Trophoblast cell (in vitro differentiated cells and primary cell): ENCODE results near the gene ITGB6.
"Not testable (repeated sequence)": the region's sequence is repeated elsewhere in the genome, so short reads cannot be mapped to it uniquely, and the experiment has no call there.

Experiments used
- DNase-seq, 2 donors: peaks; one replicate each; pipeline ENCODE4 v3.0.0-alpha.2; 2016
- H2AFZ ChIP-seq: 2 replicates; pipeline ENCODE4 v1.6.1; 2013; ENCODE audit warnings: low read length, moderate library complexity, mild to moderate bottlenecking; ENCODE audit not compliant: insufficient read depth, poor library complexity
- H2AK5ac ChIP-seq: 2 replicates; pipeline ENCODE4 v1.6.1; 2013; ENCODE audit warnings: mild to moderate bottlenecking, low read length
- H2BK120ac ChIP-seq: 2 replicates; pipeline ENCODE4 v1.6.1; 2013; ENCODE audit warnings: low read length, mild to moderate bottlenecking, moderate library complexity; ENCODE audit not compliant: insufficient read depth, poor library complexity
- H2BK12ac ChIP-seq: 2 replicates; pipeline ENCODE4 v1.6.1; 2013; ENCODE audit warnings: mild to moderate bottlenecking, low read length, moderate library complexity
- H2BK5ac ChIP-seq: 2 replicates; pipeline ENCODE4 v1.6.1; 2013; ENCODE audit warnings: low read length, low read depth, moderate library complexity, mild to moderate bottlenecking; ENCODE audit not compliant: poor library complexity
- H3K14ac ChIP-seq: 2 replicates; pipeline ENCODE4 v1.6.1; 2013; ENCODE audit warnings: mild to moderate bottlenecking, low read length
- H3K18ac ChIP-seq: 2 replicates; pipeline ENCODE4 v1.6.1; 2013; ENCODE audit warnings: mild to moderate bottlenecking, low read length
- H3K23ac ChIP-seq: 2 replicates; pipeline ENCODE4 v1.6.1; 2013; ENCODE audit warnings: low read length
- H3K27ac ChIP-seq: 2 replicates; pipeline ENCODE4 v1.5.1; 2013; ENCODE audit warnings: low read depth, mild to moderate bottlenecking, inconsistent platforms, low read length, moderate library complexity
- H3K27me3 ChIP-seq: 2 replicates; pipeline ENCODE4 v1.6.1; 2013; ENCODE audit warnings: inconsistent platforms, mild to moderate bottlenecking, low read length, moderate library complexity; ENCODE audit not compliant: insufficient read depth
- H3K36me3 ChIP-seq, 2 experiments: 1 replicate in 1 of 2; 2 replicates in 1 of 2; pipeline ENCODE4 v1.6.1; 2013; ENCODE audit warnings: low read length in 2 of 2, mild to moderate bottlenecking in 2 of 2, moderate library complexity in 1 of 2; ENCODE audit not compliant: insufficient read depth in 2 of 2, control insufficient read depth in 1 of 2
- H3K4ac ChIP-seq: 2 replicates; pipeline ENCODE4 v1.6.1; 2013; ENCODE audit warnings: low read depth, mild to moderate bottlenecking, low read length, moderate library complexity
- H3K4me1 ChIP-seq, 2 experiments: 1 replicate in 1 of 2; 2 replicates in 1 of 2; pipeline ENCODE4 v1.6.1; 2013; ENCODE audit warnings: low read length in 2 of 2, mild to moderate bottlenecking in 2 of 2, moderate library complexity in 1 of 2; ENCODE audit not compliant: insufficient read depth in 2 of 2, control insufficient read depth in 1 of 2
- H3K4me2 ChIP-seq: 2 replicates; pipeline ENCODE4 v1.6.1; 2013; ENCODE audit warnings: inconsistent platforms, mild to moderate bottlenecking, low read length, moderate library complexity
- H3K4me3 ChIP-seq: 2 replicates; pipeline ENCODE4 v1.5.1; 2013; ENCODE audit warnings: mild to moderate bottlenecking, low read depth, low read length, inconsistent platforms
- H3K79me1 ChIP-seq: one replicate; pipeline ENCODE4 v1.6.1; 2013; ENCODE audit warnings: low read length
- H3K79me2 ChIP-seq: 2 replicates; pipeline ENCODE4 v1.6.1; 2013; ENCODE audit warnings: low read length, mild to moderate bottlenecking; ENCODE audit not compliant: control insufficient read depth, insufficient read depth, poor library complexity
- H3K9ac ChIP-seq: 2 replicates; pipeline ENCODE4 v1.6.1; 2013; ENCODE audit warnings: mild to moderate bottlenecking, low read length
- H3K9me3 ChIP-seq: 2 replicates; pipeline ENCODE4 v1.6.1; 2013; ENCODE audit warnings: low read depth, mild to moderate bottlenecking, control low read depth, inconsistent platforms, low read length; ENCODE audit not compliant: insufficient read depth
- H4K12ac ChIP-seq: 2 replicates; pipeline ENCODE4 v1.6.1; 2013; ENCODE audit warnings: low read depth, mild to moderate bottlenecking, low read length, moderate library complexity
- H4K8ac ChIP-seq: 2 replicates; pipeline ENCODE4 v1.6.1; 2013; ENCODE audit warnings: low read depth, mild to moderate bottlenecking, low read length, moderate library complexity
- H4K91ac ChIP-seq: one replicate; pipeline ENCODE4 v1.6.1; 2013; ENCODE audit warnings: low read depth, mild to moderate bottlenecking, low read length, moderate library complexity
- WGBS: extraction: QIAGEN DNeasy Blood & Tissue Kit; methylation state at CpG from one replicate; pipeline ENCODE4 v1.1.7; 2013; ENCODE audit warnings: missing lambda C conversion rate; ENCODE audit not compliant: insufficient read length, insufficient coverage; ENCODE audit errors: extremely low coverage; 5-methylcytosine and 5-hydroxymethylcytosine counted together

ITGB6 gene

GRCh38 chr2:160197587-160197986 lies 2.5 kb downstream of the ITGB6 start:
- WGBS, result no CpG with 5 or more reads among the region's 2 CpGs
- no peak overlapping the region for H2AFZ ChIP-seq

DNA sequence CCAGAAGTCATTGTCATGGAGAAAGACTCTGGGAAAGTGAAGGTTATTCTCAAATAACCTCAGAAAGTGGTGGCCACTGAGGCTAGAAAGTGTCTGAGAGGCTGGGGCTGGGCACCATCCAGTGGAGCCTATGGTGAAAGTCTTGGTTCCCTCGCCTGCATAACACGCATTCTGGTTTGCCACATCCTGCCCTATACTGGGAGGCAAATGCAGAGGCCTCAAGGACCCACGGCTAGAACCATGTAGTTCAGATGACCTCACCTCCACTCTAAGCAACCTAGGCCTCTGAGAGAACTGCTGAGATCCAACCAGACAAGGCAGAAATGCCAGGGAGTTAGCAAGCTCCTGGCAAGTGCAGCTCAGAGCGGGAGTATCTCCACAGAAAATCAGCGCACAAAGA lies 5.1 kb downstream of the ITGB6 start:
- Histone ChIP-seq H3K23ac (no peak overlapping the region), H3K4me3 (no peak overlapping the region), H3K4me1 (peaks cover 6 to 15% of the 10 kb centered on the region in 2 experiments), H3K79me1 (peaks cover 4% of the 10 kb centered on the region), H2AK5ac (no peak overlapping the region), H3K27me3 (no peaks in the 10 kb centered on the region), H3K18ac (no peak overlapping the region), H4K8ac (no peak overlapping the region), H3K9ac (no peak overlapping the region), H3K4me2 (no peak overlapping the region), H2AFZ (no peak overlapping the region), H3K36me3 (peaks cover 12 to 27% of the 10 kb centered on the region in 2 experiments), H2BK5ac (no peak overlapping the region), H3K27ac (no peak overlapping the region), H4K91ac (no peak overlapping the region), H4K12ac (no peak overlapping the region), H3K9me3 (no peaks in the 10 kb centered on the region), H3K14ac (no peak overlapping the region), H3K4ac (no peak overlapping the region), H2BK120ac (no peak overlapping the region), H2BK12ac (no peak overlapping the region), H3K79me2 (peaks cover 8% of the 10 kb centered on the region)
- DNase-seq, result no peak
- no CpG with 5 or more reads among the region's 5 CpGs for WGBS

More at GRCh38 chr2:160197587-160197986, 2.5 kb downstream of the ITGB6 start:
- Histone ChIP-seq H3K27me3 (no peaks in the 10 kb centered on the region), H3K27ac (no peak overlapping the region), H2BK12ac (no peak overlapping the region), H3K36me3 (peaks cover 12 to 22% of the 10 kb centered on the region in 2 experiments), H2BK5ac (no peak overlapping the region), H2BK120ac (no peak overlapping the region), H3K4me2 (peak overlapping the region; percentile 62), H3K23ac (no peak overlapping the region), H4K12ac (no peak overlapping the region), H3K79me2 (peaks cover 7% of the 10 kb centered on the region), H3K79me1 (peaks cover 4% of the 10 kb centered on the region), H4K91ac (peak overlapping the region; percentile 2), H2AK5ac (no peak overlapping the region), H3K18ac (no peak overlapping the region), H3K9me3 (no peaks in the 10 kb centered on the region), H3K14ac (no peak overlapping the region), H4K8ac (no peak overlapping the region), H3K4me1 (peaks cover 9 to 19% of the 10 kb centered on the region in 2 experiments), H3K4ac (no peak overlapping the region), H3K4me3 (no peak overlapping the region), H3K9ac (no peak overlapping the region)
- no peak for DNase-seq

DNA sequence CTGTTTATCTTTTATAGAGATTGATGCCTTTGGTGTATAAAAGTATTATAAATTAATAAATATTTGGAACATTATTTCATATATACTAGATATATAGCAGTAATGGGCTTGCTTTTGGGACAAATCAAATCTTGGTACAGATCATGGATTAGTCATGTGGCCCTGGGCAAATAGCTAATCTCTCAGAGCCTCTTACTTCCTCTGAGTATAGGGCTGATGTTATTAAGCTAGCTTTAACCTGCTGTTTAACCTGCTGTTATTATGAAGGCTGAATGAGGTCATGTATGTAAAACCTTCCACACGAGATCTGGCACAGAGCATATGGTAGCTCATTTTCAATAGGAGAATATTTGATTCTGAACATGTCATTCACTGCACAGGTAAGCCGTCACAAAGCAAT lies 5.7 kb downstream of the ITGB6 start:
- H3K27me3 ChIP-seq, result no peaks in the 10 kb centered on the region
- no peak overlapping the region for H4K12ac ChIP-seq
- no peak overlapping the region for H3K23ac ChIP-seq
- H3K79me1 ChIP-seq, result peaks cover 2% of the 10 kb centered on the region
- no peak overlapping the region for H3K4ac ChIP-seq
- H3K4me3 ChIP-seq, result no peak overlapping the region
- H3K18ac ChIP-seq, result no peak overlapping the region
- H3K9me3 ChIP-seq, result no peaks in the 10 kb centered on the region
- H3K27ac ChIP-seq, result no peak overlapping the region
- peak overlapping the region; percentile 6 for H3K4me2 ChIP-seq
- WGBS, result no CpG with 5 or more reads among the region's 2 CpGs
- no peak overlapping the region for H2AK5ac ChIP-seq
- no peak overlapping the region for H3K14ac ChIP-seq
- peak; percentile 42 to 53 for DNase-seq
- no peak overlapping the region for H4K8ac ChIP-seq
- H4K91ac ChIP-seq, result no peak overlapping the region
- H3K4me1 ChIP-seq, result peaks cover 6 to 15% of the 10 kb centered on the region in 2 experiments
- H3K9ac ChIP-seq, result no peak overlapping the region
- no peak overlapping the region for H2BK12ac ChIP-seq
- no peak overlapping the region for H2BK5ac ChIP-seq
- peaks cover 12 to 27% of the 10 kb centered on the region in 2 experiments for H3K36me3 ChIP-seq
- no peak overlapping the region for H2AFZ ChIP-seq
- peaks cover 8% of the 10 kb centered on the region for H3K79me2 ChIP-seq
- H2BK120ac ChIP-seq, result no peak overlapping the region

DNA sequence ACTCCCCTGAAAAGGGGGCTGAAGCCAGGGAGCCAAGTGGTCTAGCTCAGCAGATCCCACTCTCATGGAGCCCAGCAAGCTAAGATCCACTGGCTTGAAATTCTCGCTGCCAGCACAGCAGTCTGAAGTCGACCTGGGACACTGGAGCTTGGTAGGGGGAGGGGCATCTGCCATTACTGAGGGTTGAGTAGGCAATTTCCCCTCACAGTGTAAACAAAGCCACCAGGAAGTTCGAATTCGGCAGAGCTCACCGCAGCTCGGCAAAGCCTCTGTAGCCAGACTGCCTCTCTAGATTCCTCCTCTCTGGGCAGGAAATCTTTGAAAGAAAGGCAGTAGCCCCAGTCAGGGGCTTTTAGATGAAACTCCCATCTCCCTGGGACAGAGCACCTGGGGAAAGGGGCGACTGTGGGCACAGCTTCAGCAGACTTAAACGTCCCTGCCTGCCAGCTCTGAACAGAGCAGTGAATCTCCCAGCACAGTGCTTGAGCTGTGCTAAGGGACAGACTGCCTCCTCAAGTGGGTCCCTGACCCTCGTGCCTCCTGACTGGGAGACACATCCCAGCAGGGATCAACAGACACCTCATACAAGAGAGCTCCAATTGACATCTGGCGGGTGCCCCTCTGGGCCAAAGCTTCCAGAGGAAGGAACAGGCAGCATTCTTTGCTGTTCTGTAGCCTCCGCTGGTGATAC lies 18.8 kb downstream of the ITGB6 start:
- not testable (repeated sequence) for H3K79me1 ChIP-seq, H3K27me3 ChIP-seq, H3K4me1 ChIP-seq, H2BK5ac ChIP-seq, H3K4me3 ChIP-seq, H2AFZ ChIP-seq, H3K79me2 ChIP-seq, H3K23ac ChIP-seq, H3K4ac ChIP-seq, H3K9me3 ChIP-seq, H2AK5ac ChIP-seq
- DNase-seq, result peak in 1 of 2 donors; percentile 27
- no CpG with 5 or more reads among the region's 11 CpGs for WGBS
- H3K14ac ChIP-seq, result peak overlapping the region; percentile 74
- H3K9ac ChIP-seq, result peak overlapping the region; percentile 78
- H4K8ac ChIP-seq, result peak overlapping the region; percentile 66
- H4K12ac ChIP-seq, result peak overlapping the region; percentile 49
- H3K18ac ChIP-seq, result peak overlapping the region; percentile 87
- peaks cover 11 to 18% of the 10 kb centered on the region in 2 experiments for H3K36me3 ChIP-seq
- peak overlapping the region; percentile 80 for H3K27ac ChIP-seq
- peak overlapping the region; percentile 3 for H2BK120ac ChIP-seq
- peak overlapping the region; percentile 36 for H3K4me2 ChIP-seq
- peak overlapping the region; percentile 58 for H2BK12ac ChIP-seq
- H4K91ac ChIP-seq, result peak overlapping the region; percentile 56
